HS-27A (cell line): ENCODE results near the gene UBE2E3.
"Not testable (repeated sequence)": the region's sequence is repeated elsewhere in the genome, so short reads cannot be mapped to it uniquely, and the experiment has no call there.

Experiments used
- DNase-seq: peaks from one replicate; pipeline ENCODE4 v3.0.0-alpha.2; 2012; ENCODE audit warnings: low read depth, missing footprints

The UBE2E3 gene

DNA sequence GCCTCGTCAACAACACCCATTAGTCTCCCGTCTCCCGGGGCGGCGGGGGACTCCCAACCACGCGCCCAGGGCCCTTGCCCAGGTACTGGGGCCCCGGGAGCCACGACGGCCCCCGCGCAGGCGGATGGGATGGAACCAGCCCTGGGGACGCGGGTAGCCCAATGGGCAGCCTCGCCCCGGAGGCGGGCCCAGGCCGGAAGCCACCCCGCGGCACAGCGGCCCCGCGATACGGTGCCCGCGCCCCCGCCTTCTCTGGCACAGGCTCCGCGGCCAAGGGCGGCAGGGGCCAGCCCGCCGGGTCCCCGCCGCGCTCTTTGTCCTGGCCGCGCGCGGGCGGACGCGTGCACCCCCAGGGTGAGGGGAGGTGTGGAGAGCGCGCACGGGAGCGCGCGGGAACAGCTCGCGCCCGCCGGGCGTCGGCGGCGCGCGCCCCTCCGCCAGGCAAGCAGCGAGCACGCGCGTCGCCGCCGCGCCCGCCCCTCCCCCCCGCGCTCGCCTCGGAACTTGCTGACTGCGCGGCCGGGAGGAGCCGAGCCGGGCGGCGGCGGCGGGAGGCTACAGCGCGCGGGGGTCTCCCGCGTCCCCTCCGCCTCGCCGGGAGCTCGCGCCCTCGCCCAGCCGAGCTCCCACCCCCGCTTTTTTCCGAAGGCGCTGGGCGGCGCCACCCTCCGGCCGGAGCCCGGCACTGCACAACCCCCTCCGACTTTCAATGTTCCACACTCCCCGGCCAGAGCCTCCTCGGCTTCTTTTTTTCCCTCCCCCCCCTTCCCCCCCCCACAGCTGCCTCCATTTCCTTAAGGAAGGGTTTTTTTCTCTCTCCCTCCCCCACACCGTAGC lies at the start of gene UBE2E3:
TSS of gene UBE2E3 (plus strand) at position 500 of the 837 bp plus-strand sequence. CDS start 1,438 bp downstream, outside the sequence.
- DNase-seq, result no peak

DNA sequence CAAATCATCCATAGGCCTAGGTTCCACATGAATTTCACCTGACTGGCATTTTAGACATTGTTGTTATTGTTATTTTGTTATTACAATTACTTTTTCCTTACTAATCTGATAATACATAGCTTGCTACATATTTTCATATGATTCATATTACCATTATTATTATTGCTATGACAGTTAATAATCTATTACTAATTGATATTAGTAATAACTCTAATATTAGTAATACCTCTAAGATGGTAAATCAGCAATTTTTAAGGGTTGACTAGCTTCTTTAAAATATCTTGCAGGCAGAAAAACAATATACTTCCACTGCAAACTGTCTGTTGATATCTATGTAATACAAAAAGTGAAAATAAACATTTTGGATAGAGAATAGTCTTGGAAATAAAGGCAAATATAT lies 48.6 kb upstream of the UBE2E3 start:
- no peak for DNase-seq

DNA sequence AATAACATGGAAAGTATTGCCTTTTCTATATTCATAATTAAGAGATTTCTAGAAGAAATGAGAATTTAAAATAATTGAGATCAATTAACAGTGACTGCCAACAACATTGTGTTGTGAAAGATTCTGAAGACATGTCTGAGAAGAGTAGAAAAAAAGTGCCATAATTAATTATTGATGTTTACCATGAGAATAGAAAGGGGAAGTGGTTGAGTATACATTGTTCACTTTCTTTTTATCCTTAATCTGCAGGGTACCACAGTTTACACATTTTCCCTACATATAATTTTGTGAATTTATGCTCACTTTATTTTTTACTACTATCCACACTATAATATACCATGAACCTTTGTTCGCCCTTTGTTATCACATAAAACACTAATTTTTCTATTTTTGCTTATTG lies 47.1 kb upstream of the UBE2E3 start:
- DNase-seq, result no peak

DNA sequence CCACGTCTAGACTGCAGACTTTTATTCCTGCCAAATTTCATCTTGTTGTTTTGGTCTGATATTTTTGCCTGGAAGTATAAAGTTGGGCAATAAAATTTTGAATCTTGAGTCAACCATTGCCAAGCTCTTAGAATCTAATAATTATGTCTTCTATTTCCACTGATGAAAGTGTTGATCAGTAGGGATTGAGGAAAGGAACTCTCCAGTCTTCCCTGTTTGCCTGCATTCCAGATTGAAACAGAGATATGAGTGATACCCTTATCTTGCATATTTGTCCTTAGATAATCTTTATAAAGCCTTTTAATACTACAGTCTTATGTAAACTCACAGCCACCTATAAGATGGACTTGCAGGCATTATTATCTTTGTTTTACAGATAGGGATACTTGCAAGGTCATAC lies 45.5 kb upstream of the UBE2E3 start:
- no peak for DNase-seq

DNA sequence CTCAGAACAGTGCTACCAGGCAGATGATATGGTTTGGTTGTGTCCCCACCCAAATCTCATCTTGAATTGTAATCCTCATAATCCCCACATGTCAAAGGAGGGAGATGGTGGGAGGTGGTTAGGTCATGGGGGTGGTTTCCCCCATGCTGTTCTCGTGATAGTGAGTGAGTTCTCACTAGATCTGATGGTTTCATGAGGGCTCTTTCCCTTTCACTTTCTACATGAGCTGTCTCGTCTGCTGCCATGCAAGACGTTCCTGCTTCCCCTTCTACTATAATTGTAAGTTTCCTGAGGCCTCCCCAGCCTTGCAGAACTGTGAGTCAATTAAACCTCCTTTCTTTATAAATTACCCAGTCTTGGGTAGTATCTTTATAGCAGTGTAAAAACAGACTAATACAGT lies 42.9 kb upstream of the UBE2E3 start:
- not testable (repeated sequence) for DNase-seq

DNA sequence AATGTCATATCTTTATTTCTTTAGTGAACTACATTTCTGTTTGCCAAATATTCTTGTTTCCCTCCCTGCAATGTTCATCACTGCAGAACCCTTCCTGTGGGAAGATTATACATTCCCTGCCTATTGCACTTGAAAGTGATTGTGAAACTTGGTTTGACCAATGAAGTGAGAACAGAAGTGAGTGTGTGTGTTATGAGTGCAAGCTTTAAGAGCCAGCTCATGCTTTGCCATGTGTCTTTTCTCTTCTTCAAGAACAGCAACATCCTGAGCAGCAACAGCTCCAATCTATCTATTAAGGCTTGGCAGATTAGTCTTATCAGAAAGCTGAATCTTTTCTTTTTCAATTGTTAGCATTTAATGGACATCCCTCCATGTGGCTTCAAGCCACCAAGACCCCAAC lies 42.0 kb upstream of the UBE2E3 start:
- no peak for DNase-seq

DNA sequence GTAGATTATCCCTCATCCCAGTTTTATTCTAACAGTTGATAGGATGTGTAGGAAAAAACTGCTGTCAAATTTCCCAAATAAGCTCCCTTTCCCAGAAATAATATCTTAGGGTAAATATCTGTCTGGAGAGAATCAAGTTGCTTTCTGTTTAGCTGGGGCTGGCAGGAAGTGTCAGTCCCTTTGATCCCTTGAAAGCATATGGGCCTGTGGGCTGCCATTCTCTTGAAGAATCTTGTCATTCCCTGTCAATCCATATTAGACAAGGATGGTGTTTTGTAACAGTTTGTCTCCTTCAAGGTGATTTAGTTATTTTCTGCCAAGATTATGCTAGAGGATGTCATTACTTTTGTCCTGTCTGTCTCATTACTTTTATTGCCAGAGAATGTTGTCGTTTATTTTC lies 37.1 kb upstream of the UBE2E3 start:
- no peak for DNase-seq

DNA sequence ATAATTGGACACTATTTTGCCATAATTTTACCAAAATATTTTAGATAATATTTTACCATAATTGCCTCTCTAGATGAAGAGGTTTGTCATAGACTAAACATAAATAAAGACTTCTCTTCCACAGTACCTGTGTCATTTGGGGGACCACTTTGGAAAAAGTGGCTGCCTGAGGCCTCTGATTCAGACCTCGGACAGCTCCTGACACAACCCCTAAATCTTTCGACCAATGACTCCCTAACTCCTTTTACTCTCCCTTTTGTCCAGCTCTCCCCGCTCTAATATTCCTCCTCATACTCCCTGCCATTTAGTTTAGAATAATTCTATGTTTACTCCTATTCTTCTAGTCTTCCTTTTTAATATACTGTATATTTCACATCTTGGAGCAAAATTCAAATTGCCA lies 36.0 kb upstream of the UBE2E3 start:
- no peak for DNase-seq

DNA sequence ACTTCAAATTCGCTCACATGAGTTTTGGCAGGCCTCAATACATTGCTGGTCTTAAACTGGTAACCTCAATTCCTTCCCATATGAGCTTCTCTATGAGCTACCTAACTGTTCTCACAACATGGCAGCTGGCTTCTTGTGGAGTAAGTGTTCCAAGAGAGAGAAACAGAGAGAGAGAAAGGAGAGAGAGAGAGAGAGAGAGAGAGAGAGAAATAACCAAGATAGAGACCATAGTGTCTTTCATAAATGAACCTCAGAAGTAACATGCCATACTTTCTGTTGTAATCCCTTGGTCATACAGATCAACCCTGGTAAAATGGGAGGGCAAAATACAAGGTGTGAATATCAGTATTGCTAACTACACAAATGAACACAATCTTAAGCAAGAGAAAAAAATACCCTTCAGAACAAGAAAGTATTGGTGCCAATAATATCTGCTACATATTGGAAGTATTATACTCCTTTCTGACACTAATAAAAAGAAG lies 33.2 kb upstream of the UBE2E3 start:
- no peak for DNase-seq

DNA sequence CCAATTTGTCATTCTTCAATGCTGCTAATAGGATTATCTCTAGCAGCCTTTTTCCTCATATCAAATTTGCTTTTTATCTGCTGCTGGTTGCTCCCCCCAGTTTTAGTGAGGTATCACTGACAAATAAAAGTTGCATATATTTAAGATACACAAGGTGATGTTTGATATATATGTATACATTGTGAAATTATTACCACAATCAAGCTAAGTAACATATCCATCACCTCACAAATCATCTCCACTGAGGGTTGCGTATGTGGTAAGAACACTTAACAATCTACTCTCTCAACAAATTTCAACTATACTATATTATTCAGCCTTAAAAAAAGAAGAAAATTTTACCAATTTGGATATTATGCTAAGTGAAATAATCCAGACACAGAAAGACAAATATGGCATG lies 30.5 kb upstream of the UBE2E3 start:
- no peak for DNase-seq

DNA sequence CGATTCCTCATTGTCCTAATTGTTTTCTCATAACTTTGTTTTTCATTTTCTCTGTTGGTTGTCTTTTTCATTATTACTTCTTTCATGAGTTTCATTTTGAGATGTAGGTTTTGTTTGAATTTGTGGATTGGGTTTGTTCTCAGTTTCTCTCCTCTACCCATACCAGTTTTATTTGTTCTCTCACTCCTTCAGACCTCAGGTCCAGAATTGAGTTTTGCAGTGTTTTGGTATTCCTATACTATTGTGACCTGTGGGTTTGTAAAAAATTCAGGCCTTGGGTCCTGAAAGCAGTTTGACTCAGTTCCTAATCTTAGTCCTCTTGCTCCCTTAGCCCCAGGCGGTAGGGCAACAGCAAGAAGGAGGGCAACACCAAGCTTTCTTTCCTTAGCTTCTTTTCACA lies 28.3 kb upstream of the UBE2E3 start:
- no peak for DNase-seq

DNA sequence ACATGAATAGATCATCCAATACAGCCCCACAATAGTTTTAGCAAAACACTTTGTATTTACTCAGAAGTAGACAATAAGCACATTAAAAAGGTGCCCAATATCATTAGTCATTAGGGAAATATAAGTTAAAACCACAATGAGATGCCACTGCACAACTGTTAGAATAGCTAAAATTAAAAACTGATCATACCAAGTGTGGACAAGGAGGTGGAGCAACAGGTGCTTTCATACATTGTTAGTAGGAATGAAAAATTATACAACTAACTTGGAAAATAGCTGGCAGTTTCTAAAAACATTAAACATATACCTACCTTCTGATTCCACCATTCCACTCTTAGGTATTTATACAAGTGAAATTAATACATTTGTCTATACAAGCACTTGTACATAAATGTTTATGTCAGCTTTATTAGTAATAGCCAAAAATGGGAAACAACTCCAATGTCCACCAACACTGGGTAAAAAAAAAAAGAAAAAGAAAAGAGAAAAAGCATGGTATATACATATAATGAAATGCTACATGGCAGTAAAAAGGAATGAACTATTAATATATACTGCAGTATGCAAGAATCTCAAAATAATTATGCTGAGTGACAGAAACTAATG lies 27.6 kb upstream of the UBE2E3 start:
- no peak for DNase-seq

DNA sequence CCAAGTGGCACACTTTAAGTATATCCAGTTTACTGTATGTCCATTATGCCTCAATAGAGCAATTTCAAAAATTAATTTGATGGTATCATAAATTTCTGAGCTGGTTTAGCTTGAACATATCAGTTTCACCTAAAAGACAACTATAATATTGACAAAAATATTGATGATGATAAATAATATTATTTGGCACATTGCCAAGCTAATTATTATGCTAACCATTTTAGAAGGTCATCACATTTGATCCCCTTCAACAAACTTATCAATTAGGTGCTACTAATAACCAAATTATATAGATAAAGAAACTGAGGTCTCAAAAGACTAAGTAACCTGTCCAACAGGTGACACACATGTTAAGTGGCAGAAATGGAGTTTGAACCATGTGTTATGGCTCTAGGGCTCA lies 26.9 kb upstream of the UBE2E3 start:
- DNase-seq, result no peak

DNA sequence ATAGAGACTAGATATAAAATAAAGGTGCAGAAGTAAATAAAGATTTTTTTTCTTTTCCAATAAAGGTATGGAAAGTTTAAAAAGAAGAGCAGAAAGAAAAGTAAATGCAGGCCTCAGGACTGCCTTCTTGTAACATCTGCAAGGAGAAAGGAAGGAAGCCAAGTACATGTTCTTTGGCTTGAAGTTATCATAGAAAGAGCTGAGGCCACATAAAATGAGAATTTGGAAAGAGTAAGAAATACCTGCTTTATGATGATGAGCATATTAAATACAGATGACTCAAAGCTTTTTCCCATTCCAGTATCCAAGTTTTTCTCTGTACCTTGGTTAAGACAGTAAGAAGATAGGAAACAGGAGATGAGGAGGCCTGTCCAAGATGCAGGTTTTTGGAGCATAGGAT lies 25.3 kb upstream of the UBE2E3 start:
- DNase-seq, result no peak

DNA sequence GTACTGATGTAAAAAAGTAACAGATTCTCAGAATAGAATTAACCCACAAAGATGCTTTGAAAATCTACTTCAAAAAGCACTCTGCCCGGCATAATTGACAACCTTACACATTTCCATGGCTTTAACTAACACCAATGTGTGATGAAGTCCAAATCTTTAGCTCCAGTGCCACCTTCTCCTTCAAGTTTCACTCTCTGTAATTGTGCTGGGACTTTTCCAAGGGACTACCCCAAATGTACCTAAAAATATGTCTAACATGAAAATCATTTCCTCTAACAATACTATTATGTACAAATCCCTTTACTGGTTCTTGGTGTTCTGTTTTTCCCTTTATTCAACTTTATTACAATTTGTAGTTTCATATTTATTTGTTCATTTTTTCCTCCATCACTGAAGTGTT lies 20.6 kb upstream of the UBE2E3 start:
- DNase-seq, result no peak

DNA sequence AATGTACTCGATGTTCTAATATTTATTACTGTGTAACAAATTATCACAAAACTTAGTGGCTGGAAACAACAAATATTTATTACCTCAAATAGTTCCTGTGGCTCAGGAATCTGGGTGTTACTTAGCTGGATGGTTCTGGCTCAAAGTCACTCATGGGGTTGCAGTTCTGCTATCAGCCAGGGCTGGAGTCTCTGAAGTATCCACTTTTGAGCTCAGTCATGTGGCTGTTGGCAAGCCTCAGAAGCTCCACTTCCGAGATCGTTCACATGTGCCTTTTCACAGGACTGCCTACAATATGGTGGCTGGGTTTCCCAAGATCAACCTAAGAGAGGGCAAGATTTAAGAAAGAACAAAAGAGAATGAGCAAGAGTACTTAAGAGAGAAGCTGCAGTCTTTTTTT lies 19.4 kb upstream of the UBE2E3 start:
- no peak for DNase-seq

DNA sequence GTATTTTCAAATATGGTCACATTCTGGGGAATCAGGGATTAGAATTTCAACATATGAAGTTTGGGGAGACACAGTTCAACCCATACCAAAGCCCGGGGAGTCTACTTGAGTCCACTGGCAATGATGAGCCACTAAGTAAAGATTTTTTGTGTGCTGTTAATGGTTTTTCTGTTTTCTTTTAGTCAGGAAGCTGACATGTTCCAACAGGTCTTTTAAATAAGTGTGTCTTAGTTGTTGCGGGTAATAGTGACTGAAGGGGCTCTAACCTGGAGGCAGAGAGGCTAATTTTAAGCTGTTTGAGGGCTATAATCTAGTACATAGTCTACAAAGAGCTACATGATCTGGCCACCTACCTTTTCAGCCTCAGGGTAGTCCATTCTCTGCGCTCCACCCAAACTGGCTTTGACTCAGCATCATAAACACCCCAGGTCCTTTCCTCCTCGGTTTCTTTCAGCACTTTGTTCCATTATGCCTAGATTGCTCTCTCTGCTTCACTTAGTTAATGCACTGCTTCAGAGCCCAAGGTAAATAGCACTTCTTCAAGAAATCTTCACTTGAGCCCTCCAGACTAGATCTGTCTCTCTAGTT lies 17.6 kb upstream of the UBE2E3 start:
- no peak for DNase-seq

DNA sequence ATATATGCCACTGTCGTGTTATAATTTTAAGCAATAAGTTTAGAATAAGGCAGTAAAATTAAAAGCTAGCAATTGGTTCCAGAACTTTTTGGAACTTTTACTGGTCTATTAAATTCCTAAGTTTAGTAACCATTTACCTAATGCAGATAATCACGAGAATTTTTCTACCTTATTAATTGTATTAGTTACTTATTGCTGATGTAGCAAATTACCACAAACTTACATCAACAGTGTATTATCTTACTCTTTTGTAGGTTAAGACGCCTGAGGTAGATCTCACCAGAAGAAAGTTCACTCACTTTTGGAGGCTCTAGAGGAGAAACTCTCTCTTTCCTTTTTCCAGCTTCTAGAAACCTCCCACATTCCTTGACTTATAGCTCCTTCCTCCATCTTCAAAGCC lies 14.0 kb upstream of the UBE2E3 start:
- no peak for DNase-seq

DNA sequence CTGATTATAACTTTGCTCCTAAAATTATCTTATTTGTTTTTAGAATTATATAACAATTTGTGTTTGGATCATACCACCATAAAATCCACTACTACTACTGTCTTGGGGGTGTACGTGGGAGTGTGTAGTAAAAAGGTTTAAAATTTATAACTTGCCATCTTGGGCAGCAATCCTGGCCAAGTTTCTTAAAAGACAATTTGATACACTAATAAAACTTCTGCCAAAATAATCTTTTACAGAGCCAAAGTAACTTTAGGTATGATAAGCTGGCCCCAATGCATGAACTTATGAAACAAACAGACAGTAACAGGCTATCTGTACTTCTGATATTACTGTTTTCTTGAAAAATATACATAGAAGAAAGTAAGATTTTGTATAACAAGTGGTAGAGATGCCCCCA lies 11.3 kb upstream of the UBE2E3 start:
- DNase-seq, result no peak

DNA sequence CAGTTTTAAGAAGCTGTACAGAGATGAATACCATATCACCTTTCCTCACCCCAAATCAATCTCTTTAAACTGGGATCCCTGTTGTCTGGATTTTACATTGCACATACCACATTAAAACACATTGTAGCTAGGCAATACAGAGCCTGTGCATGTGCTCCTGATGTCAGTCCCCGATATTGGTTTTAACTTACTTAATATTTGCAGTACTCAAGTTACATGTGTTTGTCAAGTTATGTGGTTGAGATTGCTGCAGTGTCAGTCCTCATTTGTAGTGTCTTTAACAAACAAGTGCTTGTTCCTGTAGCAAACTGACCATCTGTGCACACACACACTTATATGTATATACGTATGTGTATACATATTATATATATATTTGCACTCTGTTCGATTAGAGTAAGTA lies 10.4 kb upstream of the UBE2E3 start:
- DNase-seq, result no peak

DNA sequence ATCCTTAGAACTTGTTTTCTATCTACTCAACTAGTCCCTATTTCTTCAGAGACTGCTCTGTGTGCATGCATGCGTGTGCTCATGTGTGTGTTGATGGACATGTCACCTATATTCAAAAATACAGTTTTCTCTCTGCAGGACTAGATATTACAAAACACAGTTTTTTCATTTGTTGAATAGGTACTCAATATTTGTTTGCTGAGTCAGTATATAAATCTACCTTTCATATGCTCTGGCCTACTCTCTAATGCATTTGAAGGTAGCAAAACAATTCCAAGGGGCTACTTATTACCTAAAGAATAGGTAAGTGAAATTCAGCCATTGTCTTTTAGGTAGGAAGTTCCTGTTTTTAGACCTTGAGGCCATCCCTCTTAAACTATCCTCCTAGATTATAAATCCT lies 8.6 kb upstream of the UBE2E3 start:
- no peak for DNase-seq

DNA sequence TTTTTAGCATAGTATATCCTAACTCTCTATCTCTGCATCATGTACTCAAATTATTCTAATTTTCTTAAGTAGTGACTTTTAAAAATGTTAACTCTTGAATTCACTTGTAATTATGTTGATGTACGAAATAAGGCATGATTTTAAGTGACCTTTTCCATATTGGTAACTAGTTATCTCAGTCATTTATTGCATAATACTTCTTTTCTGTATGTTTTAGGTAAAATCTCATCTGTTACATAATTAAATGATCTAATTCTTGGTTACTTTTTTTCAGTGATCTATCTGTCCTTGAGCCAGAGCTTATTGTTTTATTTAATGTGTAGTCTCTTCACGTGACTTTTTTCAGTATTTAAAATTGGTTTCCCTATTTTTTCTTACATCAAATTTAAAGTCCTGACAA lies 4.8 kb upstream of the UBE2E3 start:
- no peak for DNase-seq
